Mononuclear cell (primary cell): ENCODE results near the gene C18orf32. TPM values are rescaled to one million over a fixed set of nuclear protein-coding genes. Genes with fewer than 3 reads are reported as not detected.
A peak's percentile ranks its signal among the peaks of the same experiment; 100 is the strongest.
"Not testable (repeated sequence)": the region's sequence is repeated elsewhere in the genome, so short reads cannot be mapped to it uniquely, and the experiment has no call there.

Experiments used
- H3K27me3 ChIP-seq: 2 replicates; pipeline ENCODE4 v1.6.0; 2011; ENCODE audit warnings: low read length, control low read depth; ENCODE audit not compliant: insufficient read depth
- H3K4me1 ChIP-seq: 2 replicates; pipeline ENCODE4 v1.5.1; 2011; ENCODE audit warnings: mild to moderate bottlenecking, low read length, control low read depth; ENCODE audit not compliant: insufficient read depth
- H3K4me3 ChIP-seq: 2 replicates; pipeline ENCODE4 v1.5.1; 2011; ENCODE audit warnings: mild to moderate bottlenecking, low read length, moderate library complexity
- H3K9me3 ChIP-seq: 2 replicates; pipeline ENCODE4 v1.5.1; 2011; ENCODE audit warnings: low read depth, mild to moderate bottlenecking, control low read depth, low read length
- total RNA-seq: library from RNA; depleted of rRNA; stranded (reverse); fragments of >200 nt; gene quantifications from one replicate; pipeline ENCODE4 v1.2.3, GENCODE V29; 2012

Gene C18orf32
- total RNA-seq, 1 donor: 25.3 TPM

- Histone ChIP-seq H3K4me1 (peaks cover 55% of the 10 kb centered on the region), H3K4me3 (peak overlapping the region; percentile 71), H3K9me3 (no peaks in the 10 kb centered on the region)
These were observed 777 bp upstream of the C18orf32 start for GRCh38 chr18:49487711-49488310.

DNA sequence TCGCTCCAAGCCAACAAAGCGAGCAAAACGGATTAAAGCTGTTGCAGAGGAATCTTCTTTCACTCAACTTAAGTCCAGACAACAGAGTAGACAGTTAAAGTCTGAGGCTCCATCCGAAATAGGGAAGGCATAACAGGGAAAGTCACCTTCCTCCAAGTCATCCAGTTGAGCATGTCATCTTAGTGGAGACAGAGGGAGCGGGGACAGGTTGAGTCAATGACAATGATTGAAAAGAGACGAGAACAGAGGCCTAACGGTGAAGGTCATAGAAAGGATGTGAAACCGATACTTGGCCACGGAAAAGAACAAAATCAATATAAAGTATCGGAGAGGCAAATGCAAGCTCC, 455 bp downstream of the C18orf32 start:
- Histone ChIP-seq H3K9me3 (no peaks in the 10 kb centered on the region), H3K4me3 (peak overlapping the region; percentile 71), H3K27me3 (no peaks in the 10 kb centered on the region), H3K4me1 (peaks cover 51% of the 10 kb centered on the region)

More at GRCh38 chr18:49487711-49488310, 777 bp upstream of the C18orf32 start:
- no peaks in the 10 kb centered on the region for H3K27me3 ChIP-seq

DNA sequence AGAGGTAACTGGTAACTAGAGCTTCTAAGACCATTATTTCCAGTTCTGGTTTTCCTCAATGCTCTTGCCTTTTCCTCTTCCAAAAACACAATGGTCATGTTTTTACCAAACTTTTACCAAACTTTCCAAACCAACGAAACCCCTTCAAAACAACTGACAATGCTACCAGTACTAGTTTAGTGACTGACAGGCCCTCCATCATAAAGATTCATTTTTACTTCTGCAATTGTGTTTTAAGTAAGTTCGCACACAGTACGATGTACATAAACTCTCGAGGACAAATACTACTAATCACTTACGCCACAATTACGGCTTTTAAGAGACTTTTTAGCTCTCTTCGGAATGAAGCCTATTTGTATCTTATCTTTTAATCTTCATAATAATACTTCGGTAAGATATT, 900 bp downstream of the C18orf32 start:
- H3K27me3 ChIP-seq: no peaks in the 10 kb centered on the region
- no peaks in the 10 kb centered on the region for H3K9me3 ChIP-seq
- peak overlapping the region; percentile 71 for H3K4me3 ChIP-seq
- peaks cover 46% of the 10 kb centered on the region for H3K4me1 ChIP-seq

GRCh38 chr18:49483198-49483597, 3.8 kb downstream of the C18orf32 start:
- Histone ChIP-seq H3K4me1 (peaks cover 30% of the 10 kb centered on the region), H3K27me3 (no peaks in the 10 kb centered on the region), H3K9me3 (no peaks in the 10 kb centered on the region), H3K4me3 (no peak overlapping the region)

- H3K4me3 ChIP-seq: no peak overlapping the region
- no peaks in the 10 kb centered on the region for H3K9me3 ChIP-seq
- H3K4me1 ChIP-seq: peaks cover 26% of the 10 kb centered on the region
- no peaks in the 10 kb centered on the region for H3K27me3 ChIP-seq
These were observed 5.1 kb downstream of the C18orf32 start for GRCh38 chr18:49481907-49482306.

GRCh38 chr18:49481317-49481716, 5.7 kb downstream of the C18orf32 start:
- Histone ChIP-seq H3K4me3 (no peak overlapping the region), H3K27me3 (no peaks in the 10 kb centered on the region), H3K9me3 (no peaks in the 10 kb centered on the region), H3K4me1 (peaks cover 29% of the 10 kb centered on the region)

GRCh38 chr18:49479381-49480137, 7.5 kb downstream of the C18orf32 start:
- Histone ChIP-seq H3K4me1 (peaks cover 22% of the 10 kb centered on the region), H3K4me3 (no peak overlapping the region), H3K27me3 (no peaks in the 10 kb centered on the region), H3K9me3 (no peaks in the 10 kb centered on the region)

DNA sequence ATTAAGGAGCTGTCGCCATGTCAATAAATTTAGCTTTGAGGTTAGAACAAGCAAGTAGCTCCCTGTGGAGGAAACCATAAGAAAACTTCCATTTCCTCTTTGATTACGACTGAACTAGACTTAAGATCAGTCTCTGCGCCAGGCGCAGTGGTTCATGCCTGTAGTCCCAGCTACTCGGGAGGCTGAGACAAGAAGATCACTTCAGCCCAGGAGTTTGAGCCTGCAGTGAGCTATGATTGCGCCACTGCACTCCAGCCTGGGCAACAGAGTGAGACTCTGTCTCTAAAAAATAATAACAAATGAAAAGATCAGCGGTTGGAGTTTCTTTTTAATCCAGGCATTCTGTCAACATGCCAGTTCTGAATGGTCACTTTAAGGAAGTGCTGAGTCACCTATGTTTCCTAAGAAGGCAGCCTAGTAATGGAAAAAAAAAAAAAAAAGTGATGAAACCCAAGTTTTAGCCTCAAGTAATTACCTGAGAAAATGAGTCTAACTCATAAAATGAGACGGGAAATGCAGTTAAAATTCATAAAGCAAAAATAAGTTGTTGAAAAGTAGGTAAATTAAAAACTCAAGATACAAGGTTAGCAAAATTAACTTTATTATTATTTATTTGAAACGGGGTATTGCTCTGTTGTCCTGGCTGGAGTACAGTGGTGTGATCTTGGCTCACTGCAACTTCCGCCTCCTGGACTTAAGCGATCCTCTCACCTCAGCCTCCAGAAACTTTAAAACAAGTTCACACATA, 10.2 kb downstream of the C18orf32 start:
- Histone ChIP-seq H3K4me3 (no peak overlapping the region), H3K4me1 (peaks cover 22% of the 10 kb centered on the region), H3K9me3 (no peaks in the 10 kb centered on the region), H3K27me3 (no peaks in the 10 kb centered on the region)

GRCh38 chr18:49474935-49475334, 12.1 kb downstream of the C18orf32 start:
- H3K9me3 ChIP-seq, H3K27me3 ChIP-seq, H3K4me3 ChIP-seq: not testable (repeated sequence)
- peaks cover 22% of the 10 kb centered on the region for H3K4me1 ChIP-seq

DNA sequence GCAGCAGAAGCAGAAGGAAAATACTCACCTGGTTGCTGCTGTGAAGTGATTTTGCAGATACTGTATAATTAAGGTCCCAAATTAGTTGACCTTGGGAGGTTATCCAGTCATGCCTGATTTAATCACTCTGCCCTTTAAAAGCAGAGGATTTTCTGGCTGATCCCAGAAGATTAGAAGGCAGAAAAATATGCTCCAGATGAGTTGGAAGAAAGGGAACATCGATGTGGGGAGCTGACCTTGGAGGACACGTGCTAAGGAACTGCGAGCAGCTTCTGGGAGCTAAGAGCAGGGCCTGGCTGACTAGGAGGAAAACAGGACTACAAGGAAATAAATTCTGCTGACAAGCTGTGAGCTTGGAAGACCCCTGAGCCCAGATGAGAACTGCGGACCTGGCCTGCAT, 13.3 kb downstream of the C18orf32 start:
- H3K27me3 ChIP-seq: no peaks in the 10 kb centered on the region
- H3K4me3 ChIP-seq: no peak overlapping the region
- peaks cover 22% of the 10 kb centered on the region for H3K4me1 ChIP-seq
- no peaks in the 10 kb centered on the region for H3K9me3 ChIP-seq

- Histone ChIP-seq H3K9me3 (no peaks in the 10 kb centered on the region), H3K27me3 (no peaks in the 10 kb centered on the region), H3K4me1 (peaks cover 21% of the 10 kb centered on the region), H3K4me3 (no peak overlapping the region)
These were observed 14.6 kb downstream of the C18orf32 start for GRCh38 chr18:49472459-49472858.

DNA sequence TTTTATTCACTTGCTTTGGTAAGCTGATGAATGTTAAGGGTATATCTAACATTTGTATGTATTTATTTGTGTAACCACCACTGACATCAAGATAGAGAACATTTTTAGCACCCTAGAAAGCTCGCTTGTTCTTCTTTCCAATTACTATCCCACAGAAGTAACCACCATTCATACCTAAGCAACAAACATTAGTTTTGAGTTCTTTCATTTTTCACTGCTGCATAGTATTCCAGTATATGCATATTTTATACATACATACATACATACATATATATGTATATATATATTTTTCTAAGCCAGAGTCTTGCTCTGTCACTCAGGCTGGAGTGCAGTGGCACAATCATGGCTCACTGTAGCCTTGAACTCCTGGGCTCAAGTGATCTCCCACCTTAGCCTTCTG, 15.5 kb downstream of the C18orf32 start:
- Histone ChIP-seq H3K9me3 (no peaks in the 10 kb centered on the region), H3K27me3 (no peaks in the 10 kb centered on the region), H3K4me1 (peaks cover 12% of the 10 kb centered on the region), H3K4me3 (no peak overlapping the region)

GRCh38 chr18:49467599-49467998, 19.4 kb downstream of the C18orf32 start:
- Histone ChIP-seq H3K4me3 (no peak overlapping the region), H3K4me1 (no peaks in the 10 kb centered on the region), H3K27me3 (no peaks in the 10 kb centered on the region), H3K9me3 (no peaks in the 10 kb centered on the region)

DNA sequence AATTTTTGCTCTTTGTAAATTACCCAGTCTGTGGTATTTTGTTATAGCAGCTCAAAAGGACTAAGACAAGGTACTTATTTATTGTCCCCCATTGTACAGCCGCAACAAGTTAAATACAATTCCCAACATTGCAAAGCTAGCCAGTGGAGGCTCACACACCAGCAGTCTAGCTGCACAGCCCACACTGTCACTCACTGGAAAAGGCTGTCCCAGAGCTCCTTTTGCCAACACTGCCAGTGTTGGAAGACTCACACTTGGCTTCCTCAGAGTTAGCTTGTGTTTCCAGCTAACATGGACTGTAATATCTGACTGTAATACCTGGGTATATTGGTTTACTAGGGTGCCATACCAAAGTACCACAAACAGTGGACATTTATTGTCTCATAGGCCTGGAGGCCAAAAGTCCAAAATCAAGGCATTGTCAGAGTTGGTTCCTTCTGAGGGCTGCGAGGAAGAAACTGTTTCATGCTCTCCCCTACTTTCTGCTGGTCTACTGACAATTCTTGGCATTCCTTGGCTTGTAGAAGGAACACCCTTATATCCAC, 19.9 kb downstream of the C18orf32 start:
- no peaks in the 10 kb centered on the region for H3K4me1 ChIP-seq
- no peaks in the 10 kb centered on the region for H3K9me3 ChIP-seq
- H3K4me3 ChIP-seq: no peak overlapping the region
- no peaks in the 10 kb centered on the region for H3K27me3 ChIP-seq
